OCI-M2 (cell line): ENCODE results near the gene CRABP2.

Experiments
- DNase-seq: peaks from one replicate; lab custom pipeline; 2025; ENCODE audit not compliant: unreplicated experiment; lab: John Stamatoyannopoulos, UW

The CRABP2 gene

GRCh38 chr1:156705321-156705917 lies at the start of gene CRABP2:
Gene CRABP2, minus strand, starts transcription at chr1:156705583. Its CDS starts 137 bp downstream, at chr1:156705446.
- DNase-seq = no peak

- DNase-seq = no peak
These were observed 48.8 kb upstream of the CRABP2 start for GRCh38 chr1:156754219-156754618.

GRCh38 chr1:156752843-156753482 lies 47.6 kb upstream of the CRABP2 start:
- DNase-seq = no peak

GRCh38 chr1:156751757-156752481 lies 46.5 kb upstream of the CRABP2 start:
- no peak for DNase-seq

GRCh38 chr1:156751451-156751756 lies 46.0 kb upstream of the CRABP2 start, which contains the start of gene HDGF:
Gene HDGF, minus strand, starts transcription at chr1:156751675. Its CDS starts 246 bp downstream, at chr1:156751429.
- DNase-seq = no peak

- DNase-seq = no peak
These were observed 45.5 kb upstream of the CRABP2 start for GRCh38 chr1:156750711-156751450.

- DNase-seq = no peak
These were observed 44.8 kb upstream of the CRABP2 start for GRCh38 chr1:156750191-156750672.

GRCh38 chr1:156749419-156750118 lies 44.2 kb upstream of the CRABP2 start:
- no peak for DNase-seq

- DNase-seq = no peak
These were observed 43.5 kb upstream of the CRABP2 start for GRCh38 chr1:156748670-156749418.

- no peak for DNase-seq
These were observed 42.6 kb upstream of the CRABP2 start for GRCh38 chr1:156747742-156748669.

- DNase-seq = no peak
These were observed 41.6 kb upstream of the CRABP2 start for GRCh38 chr1:156746728-156747631.

- no peak for DNase-seq
These were observed 41.0 kb upstream of the CRABP2 start for GRCh38 chr1:156746406-156746727.

GRCh38 chr1:156745881-156746280 lies 40.5 kb upstream of the CRABP2 start:
- DNase-seq = no peak

GRCh38 chr1:156744786-156745419 lies 39.5 kb upstream of the CRABP2 start:
- DNase-seq = no peak

- DNase-seq = no peak
These were observed 39.0 kb upstream of the CRABP2 start for GRCh38 chr1:156744344-156744743.

- no peak for DNase-seq
These were observed 38.3 kb upstream of the CRABP2 start for GRCh38 chr1:156743367-156744302.

GRCh38 chr1:156742801-156743200 lies 37.4 kb upstream of the CRABP2 start:
- no peak for DNase-seq
